Hypothalamus (tissue), 51 donors: Measurements from ENCODE around the gene INPP5D.
"Not testable (repeated sequence)": the region's sequence is repeated elsewhere in the genome, so short reads cannot be mapped to it uniquely, and the experiment has no call there.

ENCODE experiments used
- DNase-seq, 51 donors: peaks; one replicate each; lab custom pipeline; 2025; lab: John Stamatoyannopoulos, UW

INPP5D gene

GRCh38 chr2:233133239-233133638 is 73.1 kb downstream of the INPP5D start:
- DNase-seq, result no peak

- no peak for DNase-seq
Observed at GRCh38 chr2:233135421-233135820, 75.3 kb downstream of the INPP5D start.

- no peak for DNase-seq
Observed at GRCh38 chr2:233137040-233137439, 76.9 kb downstream of the INPP5D start.

- no peak for DNase-seq
Observed at GRCh38 chr2:233140077-233140585, 80.0 kb downstream of the INPP5D start.

GRCh38 chr2:233140978-233141377 is 80.8 kb downstream of the INPP5D start:
- DNase-seq, result no peak

- no peak for DNase-seq
Observed at GRCh38 chr2:233141901-233142300, 81.8 kb downstream of the INPP5D start.

- DNase-seq, result no peak
Observed at GRCh38 chr2:233142355-233142897, 82.3 kb downstream of the INPP5D start.

- no peak for DNase-seq
Observed at GRCh38 chr2:233143700-233144331, 83.7 kb downstream of the INPP5D start.

- DNase-seq, result no peak
Observed at GRCh38 chr2:233145726-233146125, 85.6 kb downstream of the INPP5D start.

- no peak for DNase-seq
Observed at GRCh38 chr2:233146194-233146593, 86.1 kb downstream of the INPP5D start.

GRCh38 chr2:233147136-233147828 is 87.1 kb downstream of the INPP5D start:
- no peak for DNase-seq

GRCh38 chr2:233147829-233148167 is 87.7 kb downstream of the INPP5D start:
- DNase-seq, result no peak

- DNase-seq, result no peak
Observed at GRCh38 chr2:233148354-233148753, 88.2 kb downstream of the INPP5D start.

GRCh38 chr2:233152541-233152940 is 92.4 kb downstream of the INPP5D start:
- DNase-seq, result peak in 25 of 51 donors; percentile 6 to 55 (median 32)

GRCh38 chr2:233153146-233153798 is 93.1 kb downstream of the INPP5D start:
- no peak for DNase-seq

- no peak for DNase-seq
Observed at GRCh38 chr2:233156001-233156400, 95.9 kb downstream of the INPP5D start.

GRCh38 chr2:233156461-233156860 is 96.3 kb downstream of the INPP5D start:
- not testable (repeated sequence) for DNase-seq

- no peak for DNase-seq
Observed at GRCh38 chr2:233161730-233162129, 101.6 kb downstream of the INPP5D start.

GRCh38 chr2:233162770-233163169 is 102.6 kb downstream of the INPP5D start:
- DNase-seq, result no peak

GRCh38 chr2:233163486-233164103 is 103.5 kb downstream of the INPP5D start:
- no peak for DNase-seq

GRCh38 chr2:233164128-233164635 is 104.0 kb downstream of the INPP5D start:
- DNase-seq, result no peak
